ENCODE measurements around the gene SLAMF8.

SLAMF8 gene

DNA sequence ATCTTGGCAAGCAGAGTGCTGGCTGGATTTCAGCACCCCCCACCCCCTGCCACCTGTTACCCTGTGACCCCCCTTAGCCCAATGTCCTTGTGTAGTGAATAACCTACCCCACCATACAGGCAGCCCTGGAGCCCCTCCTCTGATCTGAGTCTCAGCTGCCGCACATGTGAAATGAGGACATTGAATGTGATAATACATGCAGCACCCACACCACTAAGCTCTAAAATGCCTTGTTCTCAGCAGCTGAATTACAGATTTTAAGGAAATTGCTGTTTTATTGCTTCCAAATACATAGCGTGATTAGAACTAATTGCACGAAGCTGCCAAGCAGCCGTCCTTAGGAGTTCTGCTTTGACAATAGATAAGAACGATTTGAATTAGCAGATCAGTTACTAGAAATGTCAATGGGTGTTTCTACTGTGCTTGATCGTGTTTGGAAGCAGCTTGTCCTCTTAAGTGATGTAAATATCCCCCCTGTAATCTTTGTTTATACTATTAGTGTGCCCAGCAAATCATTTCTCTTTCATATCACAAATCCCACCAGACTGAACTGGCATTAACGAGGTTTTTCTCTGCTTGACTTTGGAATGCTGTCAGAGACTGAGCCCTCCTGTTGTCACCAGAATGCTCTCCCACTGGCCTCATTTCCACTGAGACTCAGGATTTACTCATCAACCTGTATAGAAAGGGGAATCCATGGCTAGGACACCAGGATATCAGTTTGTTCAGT lies 4.9 kb downstream of the SLAMF8 start:
- no peaks in the 10 kb centered on the region for H3K9me3 ChIP-seq (ENCODE audit: control insufficient read depth in 2 of 2, low read length in 2 of 2)
- H3K9ac ChIP-seq (ENCODE audit: low read length in 2 of 2) = no peak overlapping the region
- no peak overlapping the region for H3K27ac ChIP-seq (ENCODE audit: low read length)
- peaks cover 2% of the 10 kb centered on the region for H3K4me1 ChIP-seq (ENCODE audit: control insufficient read depth, insufficient read depth, low read length)
- H3K36me3 ChIP-seq (ENCODE audit: control insufficient read depth in 2 of 2, insufficient read depth in 2 of 2, low read length in 2 of 2) = peaks cover 0 to 4% of the 10 kb centered on the region in 2 donors
- H3K4me3 ChIP-seq (ENCODE audit: low read length in 2 of 2) = no peak overlapping the region
- H3K27me3 ChIP-seq (ENCODE audit: control insufficient read depth in 1 of 2, insufficient read depth in 2 of 2, low read length in 2 of 2) = peaks cover 0 to 4% of the 10 kb centered on the region in 2 donors

DNA sequence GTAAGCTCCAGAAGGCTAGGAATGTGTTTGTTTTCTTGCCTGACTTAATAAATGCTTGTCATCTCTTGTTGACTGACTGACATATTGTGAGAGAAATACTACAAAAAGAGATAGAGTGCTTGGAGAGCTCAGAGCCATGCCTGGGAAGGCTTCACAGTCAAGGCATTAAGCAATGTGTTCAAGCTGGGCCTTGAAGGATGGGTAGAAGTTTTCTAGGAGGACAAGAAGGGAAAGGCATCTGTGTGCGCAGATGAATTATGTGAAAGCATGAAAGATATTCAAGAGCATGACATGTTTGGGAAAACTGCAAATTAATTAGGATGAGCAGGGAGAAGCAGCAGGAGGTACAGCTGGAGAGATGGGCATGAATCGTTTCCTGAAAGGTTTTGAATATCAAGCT lies 5.6 kb downstream of the SLAMF8 start:
- Histone ChIP-seq H3K4me1 (ENCODE audit: control insufficient read depth, insufficient read depth, low read length) (peaks cover 2% of the 10 kb centered on the region), H3K36me3 (ENCODE audit: control insufficient read depth in 2 of 2, insufficient read depth in 2 of 2, low read length in 2 of 2) (peaks cover 0 to 8% of the 10 kb centered on the region in 2 donors), H3K4me3 (ENCODE audit: low read length in 2 of 2) (no peak overlapping the region), H3K27ac (ENCODE audit: low read length) (no peak overlapping the region), H3K9ac (ENCODE audit: low read length in 2 of 2) (no peak overlapping the region), H3K9me3 (ENCODE audit: control insufficient read depth in 2 of 2, low read length in 2 of 2) (no peaks in the 10 kb centered on the region), H3K27me3 (ENCODE audit: control insufficient read depth in 1 of 2, insufficient read depth in 2 of 2, low read length in 2 of 2) (peaks cover 0 to 2% of the 10 kb centered on the region in 2 donors)

DNA sequence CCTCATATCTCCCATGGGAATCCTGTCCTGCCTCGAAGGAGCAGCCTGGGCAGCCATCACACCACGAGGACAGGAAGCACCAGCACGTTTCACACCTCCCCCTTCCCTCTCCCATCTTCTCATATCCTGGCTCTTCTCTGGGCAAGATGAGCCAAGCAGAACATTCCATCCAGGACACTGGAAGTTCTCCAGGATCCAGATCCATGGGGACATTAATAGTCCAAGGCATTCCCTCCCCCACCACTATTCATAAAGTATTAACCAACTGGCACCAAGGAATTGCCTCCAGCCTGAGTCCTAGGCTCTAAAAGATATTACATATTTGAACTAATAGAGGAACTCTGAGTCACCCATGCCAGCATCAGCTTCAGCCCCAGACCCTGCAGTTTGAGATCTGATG lies 8.7 kb downstream of the SLAMF8 start:
- Histone ChIP-seq H3K4me1 (ENCODE audit: control insufficient read depth, insufficient read depth, low read length) (no peaks in the 10 kb centered on the region), H3K9me3 (ENCODE audit: control insufficient read depth in 2 of 2, low read length in 2 of 2) (no peaks in the 10 kb centered on the region), H3K27me3 (ENCODE audit: control insufficient read depth in 1 of 2, insufficient read depth in 2 of 2, low read length in 2 of 2) (no peaks in the 10 kb centered on the region), H3K36me3 (ENCODE audit: control insufficient read depth in 2 of 2, insufficient read depth in 2 of 2, low read length in 2 of 2) (peaks cover 0 to 13% of the 10 kb centered on the region in 2 donors), H3K4me3 (ENCODE audit: low read length in 2 of 2) (no peak overlapping the region), H3K9ac (ENCODE audit: low read length in 2 of 2) (no peak overlapping the region), H3K27ac (ENCODE audit: low read length) (no peak overlapping the region)

DNA sequence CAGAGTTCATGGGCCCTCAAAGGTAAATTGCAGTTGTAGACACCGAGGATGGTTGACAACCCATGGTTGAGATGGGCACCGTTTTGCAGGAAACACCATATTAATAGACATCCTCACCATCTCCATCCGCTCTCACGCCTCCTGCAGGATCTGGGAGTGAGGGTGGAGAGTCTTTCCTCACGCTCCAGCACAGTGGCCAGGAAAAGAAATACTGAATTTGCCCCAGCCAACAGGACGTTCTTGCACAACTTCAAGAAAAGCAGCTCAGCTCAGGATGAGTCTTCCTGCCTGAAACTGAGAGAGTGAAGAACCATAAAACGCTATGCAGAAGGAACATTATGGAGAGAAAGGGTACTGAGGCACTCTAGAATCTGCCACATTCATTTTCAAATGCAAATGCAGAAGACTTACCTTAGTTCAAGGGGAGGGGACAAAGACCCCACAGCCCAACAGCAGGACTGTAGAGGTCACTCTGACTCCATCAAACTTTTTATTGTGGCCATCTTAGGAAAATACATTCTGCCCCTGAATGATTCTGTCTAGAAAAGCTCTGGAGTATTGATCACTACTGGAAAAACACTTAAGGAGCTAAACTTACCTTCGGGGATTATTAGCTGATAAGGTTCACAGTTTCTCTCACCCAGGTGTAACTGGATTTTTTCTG lies 9.3 kb downstream of the SLAMF8 start:
- peaks cover 0 to 15% of the 10 kb centered on the region in 2 donors for H3K36me3 ChIP-seq (ENCODE audit: control insufficient read depth in 2 of 2, insufficient read depth in 2 of 2, low read length in 2 of 2)

DNA sequence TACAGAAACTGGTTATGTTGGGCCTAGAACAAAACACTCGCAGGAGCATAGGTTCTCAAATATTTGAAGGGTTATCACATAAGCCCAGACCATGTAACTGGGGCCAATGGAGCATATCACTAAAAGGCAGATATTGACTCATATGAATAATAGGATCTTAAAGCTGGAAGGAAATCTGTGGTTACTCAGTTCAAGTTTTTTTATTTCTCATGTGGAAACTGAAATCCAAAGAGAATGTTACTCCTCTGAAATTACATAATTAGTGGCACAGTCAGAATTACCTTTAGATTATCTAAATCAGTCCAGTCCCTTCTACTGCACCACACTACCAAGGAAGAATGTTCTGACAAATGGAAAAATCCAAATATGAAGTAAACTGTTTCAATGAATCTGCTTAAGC lies 12.0 kb downstream of the SLAMF8 start:
- H3K36me3 ChIP-seq (ENCODE audit: control insufficient read depth in 2 of 2, insufficient read depth in 2 of 2, low read length in 2 of 2) = peaks cover 0 to 18% of the 10 kb centered on the region in 2 donors
- H3K9ac ChIP-seq (ENCODE audit: low read length in 2 of 2) = no peak overlapping the region
- H3K27me3 ChIP-seq (ENCODE audit: control insufficient read depth in 1 of 2, insufficient read depth in 2 of 2, low read length in 2 of 2) = no peaks in the 10 kb centered on the region
- no peaks in the 10 kb centered on the region for H3K4me1 ChIP-seq (ENCODE audit: control insufficient read depth, insufficient read depth, low read length)
- no peak overlapping the region for H3K4me3 ChIP-seq (ENCODE audit: low read length in 2 of 2)
- no peak overlapping the region for H3K27ac ChIP-seq (ENCODE audit: low read length)
- H3K9me3 ChIP-seq (ENCODE audit: control insufficient read depth in 2 of 2, low read length in 2 of 2) = no peaks in the 10 kb centered on the region

More for the DNA sequence above, 9.3 kb downstream of the SLAMF8 start:
- no peaks in the 10 kb centered on the region for H3K27me3 ChIP-seq (ENCODE audit: control insufficient read depth in 1 of 2, insufficient read depth in 2 of 2, low read length in 2 of 2)
- H3K27ac ChIP-seq (ENCODE audit: low read length) = no peak overlapping the region
- no peak overlapping the region for H3K9ac ChIP-seq (ENCODE audit: low read length in 2 of 2)
- no peak overlapping the region for H3K4me3 ChIP-seq (ENCODE audit: low read length in 2 of 2)
- no peaks in the 10 kb centered on the region for H3K4me1 ChIP-seq (ENCODE audit: control insufficient read depth, insufficient read depth, low read length)
- no peaks in the 10 kb centered on the region for H3K9me3 ChIP-seq (ENCODE audit: control insufficient read depth in 2 of 2, low read length in 2 of 2)

DNA sequence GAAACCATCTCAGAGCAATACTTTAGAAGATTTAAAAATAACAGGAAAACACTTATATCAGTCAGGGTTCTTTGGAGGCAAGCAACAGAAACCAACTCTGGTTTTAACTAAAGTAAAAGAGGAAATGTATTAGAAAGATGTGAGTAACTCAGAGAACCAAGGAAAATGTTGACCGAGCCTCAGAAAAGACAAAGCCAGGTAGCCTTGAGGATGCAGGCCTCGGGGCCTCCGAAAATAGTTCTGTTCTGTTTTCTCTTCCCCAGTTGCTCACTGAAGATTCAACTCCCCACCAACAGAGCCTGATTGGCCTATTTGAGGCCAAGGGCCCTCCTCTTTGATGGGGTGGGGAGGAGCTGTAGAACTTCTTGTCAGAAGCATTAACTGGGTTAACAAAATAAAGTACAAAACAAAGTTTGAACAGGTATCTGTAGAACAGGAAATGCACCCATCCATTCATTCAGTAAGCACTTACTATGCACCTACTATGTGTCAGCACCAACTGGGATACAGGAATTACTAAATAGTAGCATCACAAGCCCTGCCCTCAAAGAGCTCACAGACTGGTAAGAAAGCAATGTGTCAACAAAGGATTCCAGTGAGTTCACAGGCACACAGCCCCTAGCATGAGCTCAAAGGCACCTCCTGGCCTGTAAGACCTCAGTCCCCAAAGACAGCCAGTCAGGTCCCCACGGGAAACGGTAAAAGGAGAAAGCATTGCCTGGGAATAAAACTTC lies 12.6 kb downstream of the SLAMF8 start:
- Histone ChIP-seq H3K36me3 (ENCODE audit: control insufficient read depth in 2 of 2, insufficient read depth in 2 of 2, low read length in 2 of 2) (peaks cover 0 to 18% of the 10 kb centered on the region in 2 donors), H3K27ac (ENCODE audit: low read length) (no peak overlapping the region)

DNA sequence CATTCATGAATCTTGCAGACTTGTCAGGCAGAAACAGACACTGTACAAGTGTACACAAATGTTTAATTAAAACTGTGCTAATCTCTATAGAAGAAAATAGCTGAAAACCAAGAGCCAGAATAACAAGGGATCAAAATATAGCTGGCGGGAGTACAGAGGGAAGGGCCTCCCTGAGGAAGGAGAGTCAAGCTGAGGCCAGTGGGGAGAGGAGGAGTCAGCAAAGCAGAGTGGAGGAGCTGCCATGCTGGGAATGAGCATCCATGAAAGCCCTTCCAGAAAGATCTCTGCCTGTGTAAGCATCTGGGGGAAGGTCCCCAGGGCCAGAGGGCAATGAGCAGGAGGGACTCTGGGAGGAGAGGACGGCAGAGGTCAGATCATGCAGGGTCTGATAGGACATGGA lies 15.1 kb downstream of the SLAMF8 start:
- H3K9me3 ChIP-seq (ENCODE audit: control insufficient read depth in 2 of 2, low read length in 2 of 2) = no peaks in the 10 kb centered on the region
- H3K27me3 ChIP-seq (ENCODE audit: control insufficient read depth in 1 of 2, insufficient read depth in 2 of 2, low read length in 2 of 2) = no peaks in the 10 kb centered on the region
- H3K4me3 ChIP-seq (ENCODE audit: low read length in 2 of 2) = no peak overlapping the region
- no peaks in the 10 kb centered on the region for H3K4me1 ChIP-seq (ENCODE audit: control insufficient read depth, insufficient read depth, low read length)
- H3K27ac ChIP-seq (ENCODE audit: low read length) = no peak overlapping the region
- peaks cover 0 to 13% of the 10 kb centered on the region in 2 donors for H3K36me3 ChIP-seq (ENCODE audit: control insufficient read depth in 2 of 2, insufficient read depth in 2 of 2, low read length in 2 of 2)
- no peak overlapping the region for H3K9ac ChIP-seq (ENCODE audit: low read length in 2 of 2)

More for the DNA sequence above, 12.6 kb downstream of the SLAMF8 start:
- Histone ChIP-seq H3K9ac (ENCODE audit: low read length in 2 of 2) (no peak overlapping the region), H3K4me3 (ENCODE audit: low read length in 2 of 2) (no peak overlapping the region), H3K27me3 (ENCODE audit: control insufficient read depth in 1 of 2, insufficient read depth in 2 of 2, low read length in 2 of 2) (no peaks in the 10 kb centered on the region), H3K9me3 (ENCODE audit: control insufficient read depth in 2 of 2, low read length in 2 of 2) (no peaks in the 10 kb centered on the region), H3K4me1 (ENCODE audit: control insufficient read depth, insufficient read depth, low read length) (no peaks in the 10 kb centered on the region)

DNA sequence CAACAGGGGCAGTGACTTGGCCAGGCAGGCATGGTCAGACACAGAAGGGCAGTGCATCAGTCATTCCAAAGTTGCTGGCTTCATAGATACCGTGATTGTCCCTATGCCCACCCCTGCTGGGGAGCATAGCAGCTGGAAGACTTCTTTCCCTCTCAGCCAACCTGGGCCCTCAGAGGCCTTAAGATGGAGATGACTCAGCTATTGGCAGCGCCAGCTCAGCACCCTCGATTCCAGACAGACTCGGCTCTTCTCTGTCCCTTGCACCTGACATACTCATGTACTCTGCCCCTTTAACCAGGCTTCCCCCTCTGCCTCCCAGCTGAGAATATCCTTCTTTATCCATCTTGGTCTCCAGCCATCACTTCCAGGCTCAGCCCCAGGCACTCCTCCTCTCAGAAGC lies 16.8 kb downstream of the SLAMF8 start:
- H3K9ac ChIP-seq (ENCODE audit: low read length in 2 of 2) = no peak overlapping the region
- no peaks in the 10 kb centered on the region for H3K27me3 ChIP-seq (ENCODE audit: control insufficient read depth in 1 of 2, insufficient read depth in 2 of 2, low read length in 2 of 2)
- H3K27ac ChIP-seq (ENCODE audit: low read length) = no peak overlapping the region
- H3K4me3 ChIP-seq (ENCODE audit: low read length in 2 of 2) = no peak overlapping the region
- H3K4me1 ChIP-seq (ENCODE audit: control insufficient read depth, insufficient read depth, low read length) = no peaks in the 10 kb centered on the region
- H3K9me3 ChIP-seq (ENCODE audit: control insufficient read depth in 2 of 2, low read length in 2 of 2) = no peaks in the 10 kb centered on the region
- peaks cover 0 to 10% of the 10 kb centered on the region in 2 donors for H3K36me3 ChIP-seq (ENCODE audit: control insufficient read depth in 2 of 2, insufficient read depth in 2 of 2, low read length in 2 of 2)

DNA sequence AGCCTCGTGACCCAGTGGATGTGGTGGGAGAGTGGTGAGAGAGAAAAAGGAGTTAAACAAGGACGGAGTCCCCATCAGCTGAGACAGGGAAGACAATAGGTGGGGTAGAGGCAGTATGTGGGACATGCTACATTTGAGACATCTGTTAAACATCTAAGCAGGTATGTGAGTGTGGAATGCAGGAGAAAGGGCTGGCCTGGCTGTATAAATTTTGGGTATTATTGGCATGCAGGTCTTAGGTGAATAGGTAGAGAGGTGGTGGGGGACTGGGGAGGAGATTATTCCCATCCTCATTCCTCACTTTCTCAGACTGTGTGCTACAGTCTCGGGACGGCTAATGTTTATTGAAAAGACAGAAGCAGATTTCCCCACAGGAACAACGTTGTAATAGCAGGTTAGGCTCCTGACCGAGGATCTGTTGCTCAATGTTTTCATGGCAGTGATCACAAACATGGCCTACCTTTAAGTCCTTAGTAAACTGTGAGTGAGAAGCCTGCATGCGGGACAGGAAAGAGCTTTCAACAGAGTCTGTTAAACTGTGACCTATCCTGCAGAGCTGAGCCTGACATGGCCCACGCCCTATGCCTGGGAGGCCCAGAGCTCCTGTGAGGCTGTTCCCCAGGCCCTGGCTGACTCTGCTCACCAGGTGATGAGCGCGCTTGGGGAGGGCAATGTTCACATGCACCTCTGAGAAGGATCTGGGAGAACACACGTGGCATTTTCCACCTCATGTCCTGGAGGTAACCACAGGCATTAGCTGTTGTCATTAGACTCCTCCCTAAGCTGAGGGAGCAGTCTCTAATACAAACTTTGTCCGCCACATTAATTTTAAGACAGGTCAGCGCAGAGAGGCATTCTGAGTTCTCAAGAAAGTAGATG lies 19.3 kb downstream of the SLAMF8 start:
- no peak overlapping the region for H3K9ac ChIP-seq (ENCODE audit: low read length in 2 of 2)
- H3K36me3 ChIP-seq (ENCODE audit: control insufficient read depth in 2 of 2, insufficient read depth in 2 of 2, low read length in 2 of 2) = peaks cover 0 to 3% of the 10 kb centered on the region in 2 donors
- no peaks in the 10 kb centered on the region for H3K9me3 ChIP-seq (ENCODE audit: control insufficient read depth in 2 of 2, low read length in 2 of 2)
- H3K27me3 ChIP-seq (ENCODE audit: control insufficient read depth in 1 of 2, insufficient read depth in 2 of 2, low read length in 2 of 2) = no peaks in the 10 kb centered on the region
- H3K27ac ChIP-seq (ENCODE audit: low read length) = no peak overlapping the region
- no peaks in the 10 kb centered on the region for H3K4me1 ChIP-seq (ENCODE audit: control insufficient read depth, insufficient read depth, low read length)
- no peak overlapping the region for H3K4me3 ChIP-seq (ENCODE audit: low read length in 2 of 2)

DNA sequence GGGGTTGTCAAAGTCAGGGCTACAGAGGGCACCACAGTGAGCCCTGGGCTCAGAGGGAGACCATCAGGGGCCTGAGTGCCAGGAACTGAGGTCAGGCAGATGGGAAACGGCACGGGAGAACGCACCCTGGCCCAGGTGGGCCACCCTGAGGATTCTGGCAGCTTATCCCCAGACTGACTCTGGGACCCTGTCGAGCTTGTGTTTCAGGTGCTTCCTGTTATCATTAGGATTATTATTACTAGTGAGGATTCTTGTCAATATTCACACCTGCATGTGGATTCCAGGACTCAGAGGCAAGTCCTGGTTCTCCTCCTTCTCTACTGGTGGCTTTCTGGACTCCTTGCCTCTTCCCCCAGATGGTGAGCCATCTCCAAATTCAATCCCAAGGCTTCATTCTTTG lies 20.6 kb downstream of the SLAMF8 start:
- no peaks in the 10 kb centered on the region for H3K4me1 ChIP-seq (ENCODE audit: control insufficient read depth, insufficient read depth, low read length)
- H3K9me3 ChIP-seq (ENCODE audit: control insufficient read depth in 2 of 2, low read length in 2 of 2) = no peaks in the 10 kb centered on the region
- H3K9ac ChIP-seq (ENCODE audit: low read length in 2 of 2) = no peak overlapping the region
- no peaks in the 10 kb centered on the region for H3K36me3 ChIP-seq (ENCODE audit: control insufficient read depth in 2 of 2, insufficient read depth in 2 of 2, low read length in 2 of 2)
- H3K27me3 ChIP-seq (ENCODE audit: control insufficient read depth in 1 of 2, insufficient read depth in 2 of 2, low read length in 2 of 2) = no peaks in the 10 kb centered on the region
- H3K27ac ChIP-seq (ENCODE audit: low read length) = no peak overlapping the region
- no peak overlapping the region for H3K4me3 ChIP-seq (ENCODE audit: low read length in 2 of 2)
